RWPE1 (cell line): ENCODE data around the gene PDIA5.
"Not testable (repeated sequence)": the region's sequence is repeated elsewhere in the genome, so short reads cannot be mapped to it uniquely, and the experiment has no call there.

Experiments used
- CTCF ChIA-PET: fragments of 350-600 bp; sonication (Branson Sonifier 250); formaldehyde crosslinking; extraction: SDS; loops from one replicate; lab custom pipeline; 2021; lab: Yijun Ruan, JAX
- POLR2A ChIA-PET: fragments of 400-600 bp; formaldehyde crosslinking; extraction: SDS; loops from one replicate; lab custom pipeline; 2020; ENCODE audit warnings: antibody characterized with exemption; ENCODE audit not compliant: low non-redundant PET; lab: Yijun Ruan, JAX
- DNase-seq: peaks from one replicate; pipeline ENCODE4 v3.0.0; 2012; ENCODE audit warnings: low spot score
- H3K27ac ChIP-seq: fragments of 450-650 bp; 2 replicates; pipeline ENCODE4 v1.5.1; 2017
- TF ChIP-seq, protein P1 (sequence below): fragments of 450-650 bp; conservative IDR thresholded peaks from 2 replicates; pipeline ENCODE4 v1.5.1; 2017; ENCODE audit warnings: low read depth, mild to moderate bottlenecking

The PDIA5 gene

DNA sequence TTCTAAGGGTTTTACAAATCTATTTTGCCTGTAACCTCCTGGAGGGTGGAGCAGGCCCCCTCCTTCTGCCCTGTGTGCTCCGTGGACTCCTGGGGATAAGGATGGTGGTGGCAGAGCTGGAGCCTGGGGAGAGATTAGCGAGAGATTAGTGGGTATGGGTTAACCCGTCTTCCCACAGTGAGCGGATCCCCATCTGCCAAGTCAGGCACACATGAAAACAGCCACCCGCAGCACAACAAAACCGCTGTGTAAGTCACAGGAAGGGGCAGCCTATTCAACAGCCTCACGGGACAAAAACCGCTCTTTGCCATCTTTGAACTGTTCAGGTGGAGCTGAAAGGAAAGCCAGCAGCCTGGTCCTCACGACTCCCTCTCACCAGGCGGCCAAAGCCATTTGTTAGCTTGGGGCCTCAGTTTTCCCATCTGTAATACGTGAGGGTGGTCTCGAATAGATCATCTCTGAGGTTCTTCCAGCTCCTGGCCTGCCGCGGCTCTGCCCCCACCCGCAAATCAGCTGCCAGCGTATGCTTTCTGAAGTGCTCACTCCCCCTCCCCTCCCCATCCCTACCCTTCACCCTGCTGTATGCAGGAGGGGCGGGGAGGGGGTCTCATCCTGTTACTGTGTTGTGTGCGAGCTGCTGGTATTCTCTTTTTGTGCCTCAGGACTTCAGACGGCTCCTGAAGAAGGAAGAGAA, 43.6 kb downstream of the PDIA5 start:
- no peak overlapping the region for H3K27ac ChIP-seq
- ChIA-PET CTCF (no interaction called here), POLR2A (no interaction called here)
- no peak for DNase-seq
- TF ChIP-seq, protein P1, sequence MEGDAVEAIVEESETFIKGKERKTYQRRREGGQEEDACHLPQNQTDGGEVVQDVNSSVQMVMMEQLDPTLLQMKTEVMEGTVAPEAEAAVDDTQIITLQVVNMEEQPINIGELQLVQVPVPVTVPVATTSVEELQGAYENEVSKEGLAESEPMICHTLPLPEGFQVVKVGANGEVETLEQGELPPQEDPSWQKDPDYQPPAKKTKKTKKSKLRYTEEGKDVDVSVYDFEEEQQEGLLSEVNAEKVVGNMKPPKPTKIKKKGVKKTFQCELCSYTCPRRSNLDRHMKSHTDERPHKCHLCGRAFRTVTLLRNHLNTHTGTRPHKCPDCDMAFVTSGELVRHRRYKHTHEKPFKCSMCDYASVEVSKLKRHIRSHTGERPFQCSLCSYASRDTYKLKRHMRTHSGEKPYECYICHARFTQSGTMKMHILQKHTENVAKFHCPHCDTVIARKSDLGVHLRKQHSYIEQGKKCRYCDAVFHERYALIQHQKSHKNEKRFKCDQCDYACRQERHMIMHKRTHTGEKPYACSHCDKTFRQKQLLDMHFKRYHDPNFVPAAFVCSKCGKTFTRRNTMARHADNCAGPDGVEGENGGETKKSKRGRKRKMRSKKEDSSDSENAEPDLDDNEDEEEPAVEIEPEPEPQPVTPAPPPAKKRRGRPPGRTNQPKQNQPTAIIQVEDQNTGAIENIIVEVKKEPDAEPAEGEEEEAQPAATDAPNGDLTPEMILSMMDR: no peak

DNA sequence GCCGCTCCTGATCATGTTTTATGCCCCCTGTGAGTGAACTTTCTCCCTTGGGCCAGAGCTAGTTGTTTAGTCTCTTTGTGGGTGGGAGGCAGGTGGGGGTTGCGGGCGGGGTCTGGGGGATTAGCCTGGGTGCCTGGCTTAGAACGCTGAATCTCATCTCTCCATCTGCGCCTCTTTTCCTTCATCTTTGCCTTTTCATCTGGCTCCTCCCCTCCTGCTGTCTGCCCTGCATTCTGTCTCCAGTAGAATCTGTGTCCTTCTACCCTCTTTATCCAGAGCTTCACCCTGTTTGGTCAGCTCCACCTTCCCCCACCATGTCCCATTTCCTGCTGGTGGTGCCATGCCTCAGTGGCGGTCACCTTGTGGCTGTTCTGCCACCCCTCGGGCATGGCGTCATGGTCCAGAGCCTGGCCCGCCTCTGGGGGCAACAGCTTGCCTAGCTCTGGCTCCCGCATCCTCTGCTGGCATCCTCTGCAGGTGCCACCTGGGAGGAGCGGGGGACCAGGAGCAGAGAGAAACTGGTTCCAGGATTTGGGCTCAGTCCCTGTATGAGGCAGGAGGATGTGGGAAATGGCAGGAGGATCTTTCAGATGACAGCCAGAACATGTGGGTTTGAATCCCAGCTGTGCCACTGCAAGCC, 44.3 kb downstream of the PDIA5 start:
- no peak overlapping the region for H3K27ac ChIP-seq
- POLR2A ChIA-PET: no interaction called here
- no peak for DNase-seq
- CTCF ChIA-PET: interaction anchor here (0.5 kb wide), 1 partner anchor 653 kb away, joined by 3 read pairs; no protein-coding TSS in a partner anchor
- TF ChIP-seq, protein P1: no peak

DNA sequence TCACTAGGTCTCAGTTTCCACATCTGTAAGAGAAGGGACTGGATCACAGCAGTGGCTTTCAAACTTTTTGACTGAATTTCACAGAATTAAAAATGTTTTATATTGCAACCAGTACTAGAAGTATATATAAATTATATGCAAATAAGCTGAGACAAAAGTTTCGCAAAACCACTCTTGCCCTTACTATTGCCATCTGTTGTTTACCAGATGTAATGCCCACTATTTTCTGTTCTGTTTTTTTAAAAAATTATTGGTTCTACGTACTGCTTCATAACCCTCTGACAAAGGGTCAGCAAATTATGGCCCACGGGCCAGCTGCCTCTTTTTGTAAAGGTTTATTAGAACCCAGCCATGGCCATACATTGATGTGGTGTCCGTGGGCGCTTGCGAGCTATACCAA, 44.8 kb downstream of the PDIA5 start:
- TF ChIP-seq, protein P1: no peak
- POLR2A ChIA-PET: no interaction called here
- no peak for DNase-seq
- no peak overlapping the region for H3K27ac ChIP-seq
- CTCF ChIA-PET: interaction anchor here (0.5 kb wide), 1 partner anchor 653 kb away, joined by 3 read pairs; no protein-coding TSS in a partner anchor

DNA sequence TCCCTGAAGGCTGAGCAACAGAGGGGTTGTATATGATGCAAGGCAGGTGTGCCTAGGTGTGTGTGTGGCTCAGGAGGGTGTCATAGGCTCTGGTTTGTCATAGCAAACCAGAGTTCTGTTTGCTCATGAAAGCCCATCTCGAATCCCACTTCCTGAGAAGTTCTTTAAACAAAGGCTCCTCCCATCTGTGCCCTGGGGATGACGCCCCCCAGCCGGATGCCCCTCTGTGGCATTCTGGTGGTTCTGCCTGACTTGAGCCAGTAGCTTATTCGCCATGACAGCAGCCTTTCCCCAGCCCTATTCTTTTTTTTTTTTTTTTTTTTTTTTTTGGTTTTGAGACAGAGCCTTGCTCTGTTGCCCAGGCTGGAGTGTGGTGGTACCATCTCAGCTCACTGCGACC, 45.4 kb downstream of the PDIA5 start:
- TF ChIP-seq, protein P1: no peak
- H3K27ac ChIP-seq: no peak overlapping the region
- ChIA-PET CTCF (interaction anchor here (0.5 to 1.0 kb wide), 2 partner anchors 10 to 18 kb away, joined by 3 read pairs; no protein-coding TSS in a partner anchor), POLR2A (no interaction called here)
- DNase-seq: no peak

DNA sequence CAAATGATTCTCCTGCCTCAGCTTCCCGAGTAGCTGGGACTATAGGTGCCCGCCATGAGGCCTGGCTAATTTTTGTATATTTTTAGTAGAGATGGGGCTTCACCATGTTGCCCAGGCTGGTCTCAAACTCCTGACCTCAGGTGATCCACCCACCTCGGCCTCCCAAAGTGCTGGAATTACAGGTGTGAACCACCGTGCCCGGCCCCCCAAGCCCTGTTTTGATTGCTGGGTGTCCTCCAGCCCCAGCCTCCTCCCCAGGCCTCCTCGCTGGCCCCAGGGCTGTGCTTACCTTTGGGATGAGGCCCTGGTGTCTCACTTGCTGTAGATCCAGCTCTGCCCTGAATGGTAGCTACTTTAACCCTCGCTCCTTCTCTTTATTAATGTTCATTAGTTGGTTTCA, 45.8 kb downstream of the PDIA5 start:
- CTCF ChIA-PET: interaction anchor here (0.5 to 1.0 kb wide), 2 partner anchors 10 to 17 kb away, joined by 3 read pairs; no protein-coding TSS in a partner anchor
- POLR2A ChIA-PET, H3K27ac ChIP-seq, DNase-seq: not testable (repeated sequence)

DNA sequence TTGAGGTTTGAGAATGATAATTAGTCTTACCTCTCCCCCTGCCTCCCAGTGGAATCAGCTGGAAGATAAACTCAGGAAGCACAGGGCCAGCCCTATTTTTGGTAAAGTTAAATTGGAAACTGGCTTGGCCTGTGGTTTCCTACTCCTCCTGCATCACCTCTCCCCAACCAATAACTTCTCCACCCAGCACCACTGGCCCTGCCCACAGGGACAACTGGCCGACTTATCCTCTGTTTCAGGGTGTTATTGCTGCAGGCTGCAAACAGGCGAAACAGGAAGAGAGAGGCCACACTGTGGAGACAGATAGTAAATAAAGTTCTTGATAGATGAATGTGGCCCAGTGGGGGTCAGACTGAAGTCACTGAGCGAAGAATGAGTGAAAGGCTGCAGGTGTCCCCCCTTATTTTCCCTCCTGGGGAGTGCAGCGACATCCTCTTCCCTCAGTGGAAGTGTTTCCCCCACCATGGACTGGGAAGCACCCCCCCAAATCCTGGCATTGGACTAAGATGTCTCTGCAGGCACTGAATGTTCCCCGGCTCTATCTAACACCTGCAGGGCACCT, 47.1 kb downstream of the PDIA5 start:
- DNase-seq: no peak
- POLR2A ChIA-PET: no interaction called here
- no peak overlapping the region for H3K27ac ChIP-seq
- TF ChIP-seq, protein P1: no peak
- CTCF ChIA-PET: no interaction called here
